Measurements from ENCODE around the gene ZFAND2B.

DNA sequence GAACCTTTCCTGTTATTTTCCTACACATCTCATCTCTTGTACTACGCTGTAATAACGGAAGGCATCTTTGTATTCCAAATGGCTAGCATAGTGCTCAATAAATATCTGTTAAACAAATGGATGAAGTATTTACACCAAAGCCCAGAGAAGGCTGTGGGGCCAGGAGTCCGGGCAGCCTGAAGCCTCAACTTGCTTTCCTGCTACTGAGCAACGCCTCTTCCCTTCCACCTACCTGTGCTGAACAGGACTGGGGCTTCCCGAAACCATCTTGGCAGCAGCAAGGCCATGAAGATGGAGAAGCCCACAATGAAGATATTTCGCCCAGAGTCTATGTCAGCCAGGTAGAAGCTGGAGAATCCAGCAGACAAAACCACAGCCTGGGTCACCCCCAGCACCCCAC lies 43.4 kb upstream of the ZFAND2B start:
- TF ChIP-seq TAF1 (IDR thresholded peaks at IDR 0.05; ENCODE audit: borderline replicate concordance, low read depth, low read length) = no peak
- TF ChIP-seq POLR2A (IDR thresholded peaks at IDR 0.05; ENCODE audit: low read depth, low read length) = no peak
